HUDEP-2 (cell line): ENCODE measurements around the gene RCL1.

Source experiments
- DNase-seq, 76 experiments: peaks; one replicate each; lab custom pipeline; 2025; ENCODE audit not compliant: unreplicated experiment in 76 of 76; lab: John Stamatoyannopoulos, UW

The RCL1 gene

DNA sequence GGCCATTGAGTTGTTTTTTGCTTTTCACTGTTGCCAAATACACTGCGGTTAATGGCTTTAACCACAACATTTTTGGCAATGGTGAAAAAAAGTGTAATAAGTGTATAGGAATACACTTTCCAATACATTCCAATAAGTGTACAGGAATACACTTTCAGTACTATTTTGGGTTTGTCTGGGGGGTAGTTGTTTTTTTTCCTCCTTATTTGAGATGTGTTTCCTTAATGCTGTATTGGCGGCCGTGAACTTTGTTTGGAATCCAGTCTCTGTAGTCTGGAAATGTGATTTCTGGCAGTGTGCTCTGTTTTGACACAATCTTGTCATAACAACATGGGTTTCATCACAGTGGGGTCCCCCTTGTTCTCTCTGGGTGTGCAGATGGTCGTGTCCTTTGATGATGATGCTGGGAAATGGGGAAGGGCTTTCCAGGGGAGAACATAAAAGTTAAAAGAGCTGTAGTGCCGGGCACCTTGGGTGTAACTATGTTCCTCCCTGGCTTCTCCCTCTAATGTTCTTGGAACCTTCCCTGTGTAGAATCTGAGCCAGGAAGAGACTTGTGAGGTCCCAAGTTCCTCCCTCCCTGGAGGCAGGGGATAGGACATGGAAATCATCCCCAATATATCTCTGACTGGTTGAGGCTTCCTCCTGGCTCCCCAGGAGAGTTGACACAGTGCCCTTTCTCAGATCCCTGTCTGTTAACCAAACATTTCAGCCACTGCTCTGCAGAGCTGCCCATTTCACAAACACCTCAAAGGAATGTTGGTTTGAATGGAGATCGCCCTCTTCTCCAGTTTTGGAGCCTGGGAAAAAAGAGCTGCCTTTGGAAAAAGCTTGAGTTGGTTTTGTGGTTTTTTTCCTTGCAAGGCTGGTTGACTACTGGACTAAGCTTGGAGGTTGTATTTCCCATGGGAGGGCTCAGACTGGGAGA, 44.8 kb downstream of the RCL1 start:
- no peak for DNase-seq

DNA sequence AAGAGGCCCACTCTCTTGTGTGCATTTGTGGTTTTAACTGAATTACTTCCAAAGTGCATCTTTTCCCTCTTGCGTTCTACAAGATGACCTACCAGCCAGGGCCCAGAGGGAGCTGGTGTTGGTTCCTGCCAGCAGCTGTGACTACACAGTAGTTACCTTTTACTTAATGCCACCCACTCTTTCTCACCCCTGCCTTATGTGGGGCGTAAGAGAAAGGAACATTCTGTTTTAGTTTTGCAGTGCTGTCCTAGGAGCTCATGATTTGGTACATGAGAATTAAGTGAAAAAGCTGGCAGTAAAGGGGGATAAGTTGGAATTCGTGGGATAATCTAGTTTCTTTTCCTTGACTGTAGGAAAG, 45.4 kb downstream of the RCL1 start:
- DNase-seq: no peak

DNA sequence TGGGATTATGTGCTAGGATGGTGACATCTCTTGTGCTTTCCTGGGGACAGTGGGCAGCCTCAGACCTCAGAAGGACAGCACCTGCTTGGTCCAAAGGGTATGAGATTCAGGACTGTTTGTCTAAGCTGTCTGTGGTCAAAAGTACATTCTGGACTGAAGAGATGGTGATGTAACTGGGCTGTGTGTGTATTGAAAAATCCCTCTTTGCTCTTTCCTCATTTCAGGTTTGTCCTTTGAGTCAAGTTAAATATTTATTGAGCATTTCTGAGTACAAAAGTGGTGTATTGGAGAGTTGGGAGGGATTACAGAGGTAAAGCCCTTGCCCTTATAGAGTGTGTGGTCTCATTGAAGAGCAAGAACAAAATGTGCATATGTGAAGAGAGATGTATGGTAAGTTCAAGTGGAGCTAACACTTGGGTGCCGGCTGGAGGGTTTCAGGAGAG, 46.7 kb downstream of the RCL1 start:
- DNase-seq: no peak

DNA sequence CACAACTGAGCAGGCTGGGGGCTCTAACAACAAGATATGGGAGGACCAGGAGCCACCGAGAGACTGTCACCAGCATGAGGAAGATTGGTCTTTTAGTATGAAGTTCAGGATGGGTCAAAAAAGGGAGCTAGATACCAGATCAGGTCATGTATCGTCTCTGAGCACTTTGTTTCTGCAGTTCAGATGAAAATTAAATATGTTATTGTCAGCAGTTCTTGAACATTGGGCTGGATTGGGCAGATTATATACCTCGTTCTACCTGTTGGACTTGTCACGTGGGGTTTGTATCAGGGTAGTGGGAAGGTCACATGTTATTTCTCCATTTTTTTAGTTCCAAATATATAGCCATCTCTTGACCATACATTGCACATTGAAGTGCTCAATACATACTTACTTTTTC, 47.3 kb downstream of the RCL1 start:
- DNase-seq: no peak

- DNase-seq: no peak
Observed at GRCh38 chr9:4842213-4842612, 49.5 kb downstream of the RCL1 start.

DNA sequence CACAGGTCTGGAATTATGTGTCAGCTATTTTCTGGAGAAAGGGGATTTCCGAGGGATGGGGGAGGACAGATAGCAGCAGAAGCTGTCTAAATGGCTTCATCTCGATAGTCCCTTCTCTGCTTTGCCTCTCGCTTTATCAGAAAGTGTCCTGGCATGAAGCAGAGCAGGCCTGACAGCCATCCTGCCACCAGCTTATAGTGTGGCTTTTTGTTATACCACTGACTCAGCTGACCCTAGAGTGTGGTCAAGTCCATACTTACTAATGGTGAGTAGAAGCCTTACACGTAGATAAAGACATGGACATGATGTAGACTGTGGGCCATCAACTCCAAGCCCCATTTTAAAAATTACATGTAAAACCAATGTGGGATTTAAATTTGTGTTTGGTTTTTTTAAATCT, 50.0 kb downstream of the RCL1 start:
- no peak for DNase-seq

- DNase-seq: no peak
Observed at GRCh38 chr9:4844056-4844838, 51.5 kb downstream of the RCL1 start.

DNA sequence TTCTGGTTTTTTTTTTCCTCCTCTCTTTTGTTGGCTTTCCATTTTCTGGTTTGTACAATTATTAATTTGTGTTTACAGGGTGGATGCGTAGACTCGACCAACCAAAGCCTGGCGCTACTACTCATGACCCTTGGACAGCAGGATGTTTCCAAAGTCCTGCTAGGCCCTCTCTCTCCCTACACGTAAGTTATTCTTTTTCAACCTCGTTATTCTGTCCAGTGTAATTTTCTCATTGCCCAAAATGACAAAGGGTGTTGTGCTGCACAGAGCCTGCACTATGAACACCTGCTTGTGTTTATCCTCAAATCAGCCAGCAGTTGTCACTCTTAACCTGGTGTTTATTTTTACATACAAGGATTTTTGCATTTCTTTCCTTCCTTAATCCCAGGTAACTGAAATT, 56.6 kb downstream of the RCL1 start:
- DNase-seq: peak in 1 of 76 experiments; percentile 2

DNA sequence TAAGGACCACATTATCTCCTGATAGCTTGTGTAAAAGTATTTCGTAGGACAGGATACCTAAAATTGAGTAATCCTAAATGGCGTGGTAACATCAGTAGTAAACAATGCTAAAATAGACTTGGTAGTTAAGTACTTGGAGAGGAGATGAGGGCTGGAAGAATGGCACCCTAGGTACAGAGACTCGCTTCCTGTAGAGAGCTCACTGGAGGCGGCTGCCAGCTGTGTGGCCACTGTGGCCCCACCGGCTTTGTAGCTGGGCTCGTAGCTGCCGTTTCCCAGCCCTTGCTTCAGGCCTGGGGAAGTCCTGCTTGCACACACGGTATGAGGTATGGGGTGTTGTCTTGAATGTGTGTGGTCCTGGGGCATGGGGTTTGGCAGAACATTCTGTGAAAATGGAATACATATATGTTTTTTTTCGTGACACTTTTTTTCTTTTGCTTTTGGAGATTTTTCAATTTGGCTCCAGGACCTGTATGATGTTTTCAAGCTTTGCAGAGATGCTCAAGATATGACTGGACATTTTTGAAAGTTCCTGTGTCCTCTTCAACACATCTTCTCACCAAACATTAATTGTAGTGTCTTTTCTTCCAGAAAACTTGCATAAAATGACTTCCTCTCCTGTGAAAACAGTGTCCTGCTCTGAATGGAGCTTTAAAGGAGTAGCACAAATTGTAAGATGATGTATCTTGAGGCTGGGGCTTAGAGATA, 58.0 kb downstream of the RCL1 start:
- DNase-seq: no peak

- DNase-seq: peak in 75 of 76 experiments; percentile 15 to 88 (median 63)
Observed at GRCh38 chr9:4852419-4852818, 59.7 kb downstream of the RCL1 start.

- no peak for DNase-seq
Observed at GRCh38 chr9:4854265-4854590, 61.5 kb downstream of the RCL1 start.

DNA sequence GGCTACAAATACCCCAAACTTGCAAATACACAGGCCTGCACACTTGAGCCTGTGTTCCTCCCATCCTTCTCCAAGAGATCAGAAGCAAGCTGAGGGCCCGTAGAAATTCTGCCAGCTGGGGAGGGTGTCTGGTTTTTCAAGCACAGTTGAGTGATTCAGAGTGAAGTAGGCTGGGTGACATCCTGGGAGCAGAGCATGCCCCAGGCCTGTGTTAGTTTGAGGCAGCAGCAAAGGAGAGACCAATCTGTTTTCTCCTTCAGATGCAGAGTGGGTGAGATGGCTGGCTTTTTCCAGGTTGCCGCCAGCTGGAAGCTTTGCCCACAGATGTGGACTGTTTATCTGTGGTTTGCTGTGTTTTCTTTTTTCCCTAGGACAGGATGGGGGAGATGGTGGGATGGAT, 63.1 kb downstream of the RCL1 start:
- DNase-seq: peak in 1 of 76 experiments; percentile 8

DNA sequence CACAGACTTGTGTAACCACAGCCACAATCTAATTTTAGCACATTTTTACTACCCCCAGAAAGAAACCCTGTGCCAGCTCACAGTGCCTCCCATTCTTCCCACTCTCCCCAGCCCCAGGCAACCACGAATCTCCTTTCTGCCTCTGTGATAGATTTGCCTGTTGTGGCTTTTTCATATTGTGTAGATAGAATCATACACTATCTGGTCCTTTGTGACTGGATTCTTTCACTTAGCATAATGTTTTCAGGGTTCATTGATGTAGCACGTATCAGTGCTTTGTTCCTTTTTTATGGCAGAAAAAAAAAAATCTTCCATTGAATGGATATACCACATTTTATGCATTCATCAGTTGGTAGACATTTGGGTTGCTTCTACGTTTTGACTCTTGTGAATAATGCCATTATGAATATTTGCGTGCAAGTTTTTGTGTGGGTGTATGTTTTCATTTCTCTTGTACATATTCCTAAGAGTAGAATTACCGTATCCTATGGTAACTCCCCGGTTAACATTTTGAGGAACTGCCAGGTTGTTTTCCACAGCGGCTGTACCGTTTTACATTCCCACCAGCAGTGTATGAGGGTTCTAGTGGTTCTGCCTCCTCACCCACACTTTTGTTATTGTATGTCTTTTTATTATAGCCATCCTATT, 64.5 kb downstream of the RCL1 start:
- peak in 2 of 76 experiments; percentile 14 to 19 for DNase-seq

DNA sequence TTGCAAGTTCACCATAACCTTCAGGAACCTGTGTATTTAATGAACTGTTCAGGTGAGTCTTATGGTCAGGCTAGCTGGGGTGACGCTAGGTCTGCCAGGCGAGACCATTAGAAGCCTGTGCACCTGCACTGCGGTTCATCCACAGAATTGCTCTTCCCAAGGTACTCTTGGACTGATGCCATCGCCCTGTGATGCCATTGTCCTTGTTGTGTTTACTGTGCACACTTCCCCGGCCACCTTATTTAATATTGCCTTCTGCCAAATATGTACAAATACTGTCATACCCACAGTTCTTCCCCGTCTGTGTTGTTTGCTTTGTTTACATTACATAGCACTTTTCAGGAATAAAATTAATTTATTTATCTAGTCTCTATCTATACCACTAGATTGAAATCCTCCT, 66.3 kb downstream of the RCL1 start:
- DNase-seq: no peak

GRCh38 chr9:4860383-4860782, 67.6 kb downstream of the RCL1 start:
- no peak for DNase-seq

DNA sequence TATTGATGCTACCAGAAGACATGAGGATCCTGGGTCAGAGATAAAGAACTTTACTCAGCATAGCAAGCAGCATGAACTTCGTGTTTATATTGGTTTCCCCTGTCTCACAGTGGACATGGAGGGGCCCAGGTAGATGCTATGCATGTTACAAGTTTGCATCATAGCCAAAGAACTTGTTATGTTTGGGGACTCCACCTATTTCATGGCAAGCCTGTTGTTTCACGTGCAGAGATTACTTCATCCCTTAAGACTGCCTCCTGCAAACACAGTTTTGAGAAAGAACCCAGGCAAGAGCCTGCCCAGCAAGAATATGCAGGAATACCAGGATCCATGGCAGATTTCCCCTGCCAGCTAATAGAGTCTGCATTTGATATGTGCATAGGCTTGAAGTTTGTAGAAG, 68.4 kb downstream of the RCL1 start:
- no peak for DNase-seq

DNA sequence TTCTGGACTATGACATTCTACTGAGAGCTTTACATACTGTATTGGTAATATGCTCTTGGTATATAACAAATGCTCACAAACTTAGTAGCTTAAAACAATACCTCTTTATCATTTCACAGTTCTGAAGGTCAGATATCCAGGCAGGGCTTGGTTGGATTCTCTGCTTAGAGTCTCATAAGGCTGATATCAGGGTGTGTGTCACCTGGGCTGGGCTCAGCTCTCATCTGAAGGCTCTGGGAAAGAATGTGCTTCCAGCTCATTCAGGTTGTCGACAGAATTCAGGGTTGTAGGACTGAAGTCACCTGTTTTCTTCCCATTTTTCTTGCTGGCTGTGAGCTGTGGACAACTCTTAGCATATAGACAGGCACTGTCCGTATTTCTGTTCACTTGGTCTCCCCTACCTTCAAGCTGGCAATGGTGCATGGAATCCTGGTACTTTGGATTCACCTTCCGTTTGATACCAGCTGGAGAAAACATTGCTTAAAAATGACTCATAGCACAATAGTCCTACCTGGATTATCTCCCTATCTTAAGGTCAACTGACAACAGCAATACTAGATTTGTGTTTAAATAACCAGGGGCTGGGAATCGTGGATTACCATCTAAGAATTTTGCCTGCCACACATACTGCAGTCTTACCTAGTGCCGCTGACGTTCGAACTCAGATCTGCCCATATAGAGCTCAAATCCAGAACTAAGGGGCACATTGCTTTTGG, 69.2 kb downstream of the RCL1 start:
- peak in 3 of 76 experiments; percentile 5 to 22 (median 10) for DNase-seq

DNA sequence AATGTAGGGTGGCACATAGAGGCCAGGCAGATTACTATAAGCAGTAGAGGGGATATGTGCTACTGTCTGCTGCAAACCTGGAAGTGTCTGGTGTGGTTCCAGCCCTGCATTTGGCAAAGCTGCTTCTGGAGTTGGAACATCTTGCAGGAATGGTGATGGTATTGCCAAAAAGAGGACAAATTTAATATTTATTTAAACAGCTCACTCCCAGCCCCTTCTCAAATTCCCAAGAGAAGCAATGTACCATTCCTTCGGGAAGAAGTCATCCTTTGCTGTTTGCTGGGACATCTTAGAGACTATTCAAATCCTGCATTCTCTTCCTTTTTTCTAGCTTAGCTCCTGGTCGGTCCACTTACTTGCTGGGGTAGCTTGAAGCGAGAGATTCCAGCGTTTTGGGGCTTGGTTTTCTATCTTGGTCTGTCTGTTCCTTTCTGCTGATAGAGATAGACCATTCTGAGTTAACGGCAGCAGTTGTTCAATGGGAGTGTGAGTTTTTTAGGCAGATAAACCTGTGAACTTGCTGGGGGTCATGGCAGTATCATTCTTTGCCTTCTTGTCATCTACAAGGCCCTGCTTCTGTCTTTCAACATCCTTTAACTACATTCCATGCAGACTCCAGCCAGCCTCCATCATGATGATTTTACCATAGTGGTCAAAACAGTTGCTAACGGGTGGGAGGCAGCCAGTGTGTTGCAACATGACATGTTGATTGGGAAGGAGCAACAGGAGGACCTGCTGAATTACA, 69.9 kb downstream of the RCL1 start:
- DNase-seq: peak in 71 of 76 experiments; percentile 18 to 92 (median 63)

DNA sequence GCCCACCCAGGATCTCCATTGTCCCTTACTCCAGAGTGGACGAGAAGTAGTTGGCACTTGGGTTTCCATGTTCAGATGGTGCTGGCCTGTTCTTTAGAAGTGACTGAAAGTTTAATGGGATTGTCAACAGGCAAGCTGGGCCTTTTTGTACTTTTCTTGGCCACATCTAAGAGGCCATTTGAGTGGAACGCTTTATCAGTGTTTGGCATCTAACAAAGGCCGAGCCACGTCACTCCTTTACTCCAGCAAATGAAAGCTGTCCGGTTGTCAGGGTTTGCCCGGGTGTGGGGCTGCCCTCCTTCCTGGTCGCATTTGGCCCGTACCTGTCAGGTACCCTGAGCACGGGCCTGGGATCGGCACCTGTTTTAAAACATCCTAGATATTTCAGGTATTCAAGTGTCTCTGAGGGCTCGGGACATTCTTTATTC, 71.5 kb downstream of the RCL1 start:
- peak in 2 of 76 experiments; percentile 4 to 11 for DNase-seq
